Liver (tissue), 9 donors: ENCODE measurements around the gene PPP2R5C. TPM values are rescaled to one million over a fixed set of nuclear protein-coding genes. Genes with fewer than 3 reads are reported as not detected.

Experiments used
- DNase-seq: peaks from one replicate; pipeline ENCODE4 v3.0.0-alpha.2; 2017; ENCODE audit warnings: low spot score
- H3K27ac ChIP-seq, 2 donors: one replicate each; pipeline ENCODE4 v1.7.0; 2013; ENCODE audit warnings: inconsistent platforms in 2 of 2, low read length in 2 of 2, control low read depth in 1 of 2, low read depth in 1 of 2, mild to moderate bottlenecking in 1 of 2
- H3K27me3 ChIP-seq, 4 donors: one replicate each; pipeline versions ENCODE4 v1.6.1 to v1.7.0; 2013; ENCODE audit warnings: low read length in 3 of 4, inconsistent platforms in 1 of 4, mild to moderate bottlenecking in 1 of 4, moderate library complexity in 1 of 4; ENCODE audit not compliant: control insufficient read depth in 4 of 4, insufficient read depth in 4 of 4
- H3K36me3 ChIP-seq, 4 donors: one replicate each; pipeline versions ENCODE4 v1.6.1 to v1.7.0; 2013; ENCODE audit warnings: low read length in 3 of 4, mild to moderate bottlenecking in 3 of 4, low read depth in 1 of 4, moderate library complexity in 1 of 4; ENCODE audit not compliant: control insufficient read depth in 4 of 4, insufficient read depth in 3 of 4
- H3K4me1 ChIP-seq, 4 donors: one replicate each; pipeline versions ENCODE4 v1.6.1 to v1.7.0; 2013; ENCODE audit warnings: low read length in 3 of 4, mild to moderate bottlenecking in 3 of 4, moderate library complexity in 1 of 4; ENCODE audit not compliant: control insufficient read depth in 4 of 4, insufficient read depth in 4 of 4
- H3K4me3 ChIP-seq, 3 donors: one replicate each; pipeline versions ENCODE4 v1.6.1 to v1.7.0; 2013; ENCODE audit warnings: low read length in 3 of 3, control low read depth in 1 of 3, low read depth in 1 of 3, mild to moderate bottlenecking in 1 of 3
- H3K9ac ChIP-seq, 2 donors: one replicate each; pipeline ENCODE4 v1.7.0; 2013; ENCODE audit warnings: low read length in 2 of 2, mild to moderate bottlenecking in 2 of 2, moderate library complexity in 2 of 2, control low read depth in 1 of 2, low read depth in 1 of 2
- H3K9me3 ChIP-seq, 4 donors: one replicate each; pipeline versions ENCODE4 v1.6.1 to v1.7.0; 2013; ENCODE audit warnings: low read length in 3 of 4; ENCODE audit not compliant: control insufficient read depth in 4 of 4
- ATF3 ChIP-seq: IDR thresholded peaks from 2 replicates; pipeline ENCODE4 v1.6.1; 2016; ENCODE audit warnings: antibody characterized with exemption
- CTCF ChIP-seq: fragments of 150-350 bp; IDR thresholded peaks from 2 replicates; pipeline ENCODE4 v1.5.1; 2017; ENCODE audit warnings: improper control_type of control experiment, low read depth, low read length; ENCODE audit not compliant: missing input control
- EGR1 ChIP-seq, 2 donors: IDR thresholded peaks; 2 replicates each; pipeline ENCODE4 v1.6.1; 2016 to 2018; ENCODE audit warnings: antibody characterized with exemption in 2 of 2, low read depth in 2 of 2
- FOXA1 ChIP-seq: IDR thresholded peaks from 2 replicates; pipeline ENCODE4 v1.6.1; 2016; ENCODE audit warnings: antibody characterized with exemption
- FOXA2 ChIP-seq: IDR thresholded peaks from 2 replicates; pipeline ENCODE4 v1.6.1; 2016; ENCODE audit warnings: antibody characterized with exemption
- HNF4A ChIP-seq, 2 donors: conservative IDR thresholded peaks; 2 replicates each; pipeline ENCODE4 v1.6.1; 2016; ENCODE audit warnings: antibody characterized with exemption in 2 of 2, mild to moderate bottlenecking in 2 of 2
- HNF4G ChIP-seq: IDR thresholded peaks from 2 replicates; pipeline ENCODE4 v1.6.1; 2016; ENCODE audit warnings: antibody characterized with exemption
- MAX ChIP-seq: IDR thresholded peaks from 2 replicates; pipeline ENCODE4 v1.6.1; 2016; ENCODE audit warnings: antibody characterized with exemption
- NR2F2 ChIP-seq: IDR thresholded peaks from 2 replicates; pipeline ENCODE4 v1.6.1; 2016; ENCODE audit warnings: antibody characterized with exemption
- RAD21 ChIP-seq, 2 donors: IDR thresholded peaks; 2 replicates each; pipeline ENCODE4 v1.6.1; 2016; ENCODE audit warnings: antibody characterized with exemption in 2 of 2, mild to moderate bottlenecking in 2 of 2
- REST ChIP-seq: IDR thresholded peaks from 2 replicates; pipeline ENCODE4 v1.6.1; 2016; ENCODE audit warnings: antibody characterized with exemption, mild to moderate bottlenecking
- RXRA ChIP-seq, 2 donors: IDR thresholded peaks; 2 replicates each; pipeline ENCODE4 v1.6.1; 2017 to 2018; ENCODE audit warnings: antibody characterized with exemption in 2 of 2, mild to moderate bottlenecking in 1 of 2
- SP1 ChIP-seq: IDR thresholded peaks from 2 replicates; pipeline ENCODE4 v1.6.1; 2018; ENCODE audit warnings: antibody characterized with exemption, mild to moderate bottlenecking
- TAF1 ChIP-seq: conservative IDR thresholded peaks from 2 replicates; pipeline ENCODE4 v1.6.1; 2016; ENCODE audit warnings: antibody characterized with exemption, mild to moderate bottlenecking
- YY1 ChIP-seq: IDR thresholded peaks from 2 replicates; pipeline ENCODE4 v1.6.1; 2016; ENCODE audit warnings: antibody characterized with exemption, mild to moderate bottlenecking
- ZBTB33 ChIP-seq: IDR thresholded peaks from 2 replicates; pipeline ENCODE4 v1.6.1; 2016; ENCODE audit warnings: antibody characterized with exemption
- WGBS: extraction: QIAGEN DNeasy Blood & Tissue Kit; methylation state at CpG from one replicate; pipeline ENCODE4 v1.1.7; 2013; 5-methylcytosine and 5-hydroxymethylcytosine counted together
- polyA plus RNA-seq, 2 donors: library from polyadenylated mRNA; stranded (reverse) in 1 of 2; unstranded in 1 of 2; fragments of 200-250 nt in 1 of 2; fragments of >200 nt in 1 of 2; fragmentation: Nextera tagmentation in 1 of 2; extraction: Ambion mirVana in 1 of 2; gene quantifications; one replicate each; pipeline versions ENCODE4 v1.2.1 to v1.2.3, GENCODE V29; 2013 to 2015
- total RNA-seq, 2 donors: library from RNA; depleted of rRNA; stranded (reverse); fragments of >200 nt; gene quantifications; one replicate each; pipeline ENCODE4 v1.2.3, GENCODE V29; 2014
- donor health status: healthy.
- donor health status: healthy.
- donor health status: healthy.
- donor health status: healthy.
- donor health status: healthy.

Gene PPP2R5C
- total and polyA plus RNA-seq, 4 donors, result 33.5 to 52.3 (median 43.9) TPM

- Histone ChIP-seq H3K27ac (peak overlapping the region in 1 of 2 donors; percentile 10), H3K9ac (no peak overlapping the region), H3K4me1 (peaks cover 0 to 12% (median 5%) of the 10 kb centered on the region in 4 donors), H3K27me3 (no peaks in the 10 kb centered on the region), H3K36me3 (peaks cover 0 to 5% (median 0%) of the 10 kb centered on the region in 4 donors), H3K4me3 (no peak overlapping the region), H3K9me3 (no peaks in the 10 kb centered on the region)
- peak; percentile 10 for TF ChIP-seq NR2F2
- no peak for TF ChIP-seq TAF1
- WGBS, result 81% methylated on average over 6 of the region's 6 CpGs
- DNase-seq, result no peak
Measured at GRCh38 chr14:101834800-101835547, 73.5 kb downstream of the PPP2R5C start.

GRCh38 chr14:101835566-101835965 is 74.1 kb downstream of the PPP2R5C start:
- WGBS, result 95% methylated on average over 11 of the region's 11 CpGs
- Histone ChIP-seq H3K27ac (no peak overlapping the region), H3K27me3 (no peaks in the 10 kb centered on the region), H3K9ac (no peak overlapping the region), H3K4me1 (peaks cover 0 to 12% (median 5%) of the 10 kb centered on the region in 4 donors), H3K4me3 (no peak overlapping the region), H3K36me3 (peaks cover 0 to 2% (median 0%) of the 10 kb centered on the region in 4 donors), H3K9me3 (no peaks in the 10 kb centered on the region)
- TF ChIP-seq SP1, result no peak
- TF ChIP-seq ZBTB33, result no peak
- TF ChIP-seq EGR1 (IDR thresholded peaks at IDR 0.05; ENCODE audit: low read depth in 2 of 2), result no peak
- no peak for TF ChIP-seq RAD21 (IDR thresholded peaks at IDR 0.05)
- TF ChIP-seq NR2F2, result no peak
- no peak for TF ChIP-seq REST
- no peak for TF ChIP-seq RXRA (IDR thresholded peaks at IDR 0.05)
- TF ChIP-seq ATF3, result no peak
- TF ChIP-seq YY1, result no peak
- TF ChIP-seq HNF4G, result no peak
- TF ChIP-seq TAF1, result no peak
- no peak for TF ChIP-seq MAX
- TF ChIP-seq HNF4A (conservative IDR thresholded peaks at IDR 0.05), result no peak
- no peak for TF ChIP-seq CTCF
- TF ChIP-seq FOXA1, result no peak
- no peak for TF ChIP-seq FOXA2
- DNase-seq, result no peak
